B cell (primary cell): ENCODE measurements around the gene CHCHD5. TPM values are rescaled to one million over a fixed set of nuclear protein-coding genes. Genes with fewer than 3 reads are reported as not detected.

Source experiments
- ATAC-seq: fragments of 200-7000 bp; cut with Tn5 transposase; one replicate; pipeline ENCODE4 v1.10.0; 2021; ENCODE audit warnings: low read depth, mild to moderate bottlenecking, moderate number of reproducible peaks, moderate library complexity
- CTCF ChIA-PET: fragments of 350-600 bp; sonication (Branson Sonifier 250); formaldehyde crosslinking; loops from one replicate; lab custom pipeline; 2021; ENCODE audit warnings: antibody characterized with exemption, inconsistent platforms; lab: Charles Lee
- POLR2A ChIA-PET: fragments of 350-600 bp; sonication (Branson Sonifier 250); formaldehyde crosslinking; loops from one replicate; lab custom pipeline; 2021; ENCODE audit warnings: antibody characterized with exemption; lab: Charles Lee
- DNase-seq: peaks from one replicate; pipeline ENCODE4 v3.0.0; 2013
- H2AFZ ChIP-seq: 2 replicates; pipeline ENCODE4 v1.6.1; 2012; ENCODE audit warnings: mild to moderate bottlenecking, low read depth, low read length; ENCODE audit not compliant: insufficient read depth, poor library complexity, severe bottlenecking
- H3K27ac ChIP-seq, 2 donors: 1 replicate in 1 of 2; 2 replicates in 1 of 2; pipeline ENCODE4 v1.5.1; 2012 to 2013; ENCODE audit warnings: low read length in 2 of 2, mild to moderate bottlenecking in 2 of 2, moderate library complexity in 1 of 2
- H3K27me3 ChIP-seq, 4 experiments: fragments of 200-600 bp in 1 of 4; sonication (generic) in 1 of 4; replicated peaks in 1 of 4; 1 replicate in 2 of 4; 2 replicates in 2 of 4; pipeline versions ENCODE4 v1.6.1 to v1.7.0; 2013 to 2016; ENCODE audit warnings: low read length in 3 of 4, mild to moderate bottlenecking in 2 of 4, mixed read lengths in 1 of 4, moderate library complexity in 1 of 4; ENCODE audit not compliant: insufficient read depth in 4 of 4, control insufficient read depth in 3 of 4; ENCODE audit errors: control extremely low read depth in 1 of 4
- H3K36me3 ChIP-seq, 2 experiments: replicated peaks in 1 of 2; 1 replicate in 1 of 2; 2 replicates in 1 of 2; pipeline versions ENCODE4 v1.6.1 to v1.7.1; 2013; ENCODE audit warnings: low read length in 1 of 2; ENCODE audit not compliant: insufficient read depth in 2 of 2, control insufficient read depth in 1 of 2; ENCODE audit errors: control extremely low read depth in 1 of 2, extremely low read depth in 1 of 2
- H3K4me1 ChIP-seq, 2 donors: fragments of 200-600 bp in 1 of 2; sonication (generic) in 1 of 2; 1 replicate in 1 of 2; 2 replicates in 1 of 2; pipeline versions ENCODE4 v1.5.1 to v1.6.1; 2013 to 2017; ENCODE audit warnings: low read length in 2 of 2; ENCODE audit not compliant: control insufficient read depth in 2 of 2, insufficient read depth in 2 of 2
- H3K4me2 ChIP-seq: replicated peaks from 2 replicates; pipeline ENCODE3; 2012; ENCODE audit warnings: mild to moderate bottlenecking, low read depth, low read length; ENCODE audit not compliant: poor library complexity, severe bottlenecking
- H3K4me3 ChIP-seq, 5 experiments: fragments of 200-600 bp in 1 of 5; sonication (generic) in 1 of 5; 1 replicate in 3 of 5; 2 replicates in 2 of 5; pipeline versions ENCODE4 v1.5.1 to v1.7.0; 2011 to 2016; ENCODE audit warnings: low read length in 4 of 5, mild to moderate bottlenecking in 4 of 5, low read depth in 2 of 5, control low read depth in 1 of 5, moderate library complexity in 1 of 5; ENCODE audit not compliant: insufficient read depth in 1 of 5; ENCODE audit errors: control extremely low read depth in 1 of 5, extremely low read depth in 1 of 5
- H3K79me2 ChIP-seq: fragments of 200-600 bp; sonication (generic); one replicate; pipeline ENCODE4 v1.6.0; 2016; ENCODE audit warnings: low read length; ENCODE audit not compliant: control insufficient read depth, insufficient read depth
- H3K9ac ChIP-seq: fragments of 200-600 bp; sonication (generic); 2 replicates; pipeline ENCODE4 v1.6.1; 2017; ENCODE audit warnings: mild to moderate bottlenecking, low read length, moderate library complexity
- H3K9me3 ChIP-seq, 3 donors: one replicate each; pipeline versions ENCODE4 v1.6.1 to v1.7.1; 2013; ENCODE audit warnings: low read length in 2 of 3; ENCODE audit not compliant: control insufficient read depth in 2 of 3, insufficient read depth in 1 of 3; ENCODE audit errors: control extremely low read depth in 1 of 3
- H4K20me1 ChIP-seq: 2 replicates; pipeline ENCODE4 v1.6.0; 2012; ENCODE audit warnings: mild to moderate bottlenecking, low read length; ENCODE audit not compliant: insufficient read depth, control insufficient read depth, poor library complexity, severe bottlenecking
- H3K27ac Mint-ChIP-seq: one replicate; pipeline ENCODE4 v1.8.0; 2021; ENCODE audit warnings: mixed read lengths
- H3K27me3 Mint-ChIP-seq: one replicate; pipeline ENCODE4 v1.8.0; 2021; ENCODE audit warnings: mixed read lengths
- H3K4me1 Mint-ChIP-seq: one replicate; pipeline ENCODE4 v1.8.0; 2021; ENCODE audit warnings: mixed read lengths
- H3K4me3 Mint-ChIP-seq: one replicate; pipeline ENCODE4 v1.8.0; 2021; ENCODE audit warnings: mixed read lengths
- H3K9me3 Mint-ChIP-seq: one replicate; pipeline ENCODE4 v1.8.0; 2022; ENCODE audit warnings: mixed read lengths; ENCODE audit not compliant: insufficient read depth
- CTCF ChIP-seq: fragments of 200-600 bp; IDR thresholded peaks from one replicate; pipeline ENCODE4 v1.8.0; 2022; ENCODE audit warnings: antibody characterized with exemption, mild to moderate bottlenecking
- EZH2 ChIP-seq: IDR thresholded peaks from 2 replicates; pipeline ENCODE4 v1.6.1; 2012; ENCODE audit warnings: borderline replicate concordance, low read depth, mild to moderate bottlenecking, moderate library complexity, low read length; ENCODE audit not compliant: insufficient read depth, poor library complexity, severe bottlenecking
- WGBS: methylation state at CpG from one replicate; pipeline ENCODE4 v1.1.5; 2013; ENCODE audit warnings: missing lambda C conversion rate; ENCODE audit not compliant: insufficient coverage; 5-methylcytosine and 5-hydroxymethylcytosine counted together
- intact Hi-C: fragments of 100-400 bp; cut with micrococcal nuclease; formaldehyde crosslinking; loops from one replicate; pipeline ENCODE4 v1.10.0; 2022
- polyA plus RNA-seq: library from polyadenylated mRNA; depleted of rRNA; stranded (reverse); fragments of >200 nt; gene quantifications from 2 replicates; pipeline ENCODE4 v1.2.3, GENCODE V29; 2012
- total RNA-seq, 2 donors: library from RNA; stranded (reverse); fragments of 120-200 nt in 1 of 2; gene quantifications; 1 replicate in 1 of 2; 2 replicates in 1 of 2; pipeline versions ENCODE4 v1.2.3 to v1.2.4, GENCODE V29; 2013 to 2022

Gene CHCHD5
- total and polyA plus RNA-seq, 2 donors (not counting 1 experiment from before 2014, with no cell fraction given) = 19.9 to 34.5 TPM

- Histone ChIP-seq H2AFZ (no peak overlapping the region), H3K27me3 (no peaks in the 10 kb centered on the region), H3K27ac (no peak overlapping the region), H3K4me2 (no peak overlapping the region), H3K9ac (no peak overlapping the region), H3K4me3 (no peak overlapping the region), H3K36me3 (no peaks in the 10 kb centered on the region), H4K20me1 (no peaks in the 10 kb centered on the region), H3K4me1 (peaks cover 20 to 28% of the 10 kb centered on the region in 2 donors), H3K9me3 (peaks cover 0 to 12% (median 4%) of the 10 kb centered on the region in 3 donors), H3K79me2 (no peaks in the 10 kb centered on the region)
- Mint-ChIP-seq H3K4me1 (peaks cover 30% of the 10 kb centered on the region), H3K9me3 (no peaks in the 10 kb centered on the region), H3K27me3 (no peaks in the 10 kb centered on the region), H3K27ac (no peak overlapping the region), H3K4me3 (no peak overlapping the region)
- TF ChIP-seq CTCF (no peak), EZH2 (no peak)
- WGBS = 100% methylated on average over 4 of the region's 5 CpGs
- intact Hi-C loops = no loop called here
- ChIA-PET POLR2A (no interaction called here), CTCF (interaction anchor here (0.7 to 16.6 kb wide), 3 partner anchors 11 to 147 kb away, joined by 3 to 496 read pairs (median 4); partner anchors contain the start of gene NT5DC4)
- DNase-seq = no peak
- ATAC-seq = no peak
These were observed 49.3 kb downstream of the CHCHD5 start for GRCh38 chr2:112633708-112634107.

- CTCF ChIA-PET = interaction anchor here (1.4 to 16.6 kb wide), 3 partner anchors 10 to 95 kb away, joined by 3 to 496 read pairs (median 4); partner anchors contain the start of gene NT5DC4
- Histone ChIP-seq H3K9me3 (peaks cover 0 to 12% (median 4%) of the 10 kb centered on the region in 3 donors), H3K9ac (no peak overlapping the region), H3K79me2 (no peaks in the 10 kb centered on the region), H4K20me1 (no peaks in the 10 kb centered on the region), H3K4me2 (no peak overlapping the region), H3K4me1 (peaks cover 20 to 28% of the 10 kb centered on the region in 2 donors), H3K27me3 (no peaks in the 10 kb centered on the region), H2AFZ (no peak overlapping the region), H3K4me3 (no peak overlapping the region), H3K36me3 (no peaks in the 10 kb centered on the region), H3K27ac (no peak overlapping the region)
- TF ChIP-seq CTCF = no peak
- no peak for TF ChIP-seq EZH2
- POLR2A ChIA-PET = no interaction called here
- Mint-ChIP-seq H3K4me1 (peaks cover 30% of the 10 kb centered on the region), H3K27me3 (no peaks in the 10 kb centered on the region), H3K27ac (no peak overlapping the region), H3K9me3 (no peaks in the 10 kb centered on the region), H3K4me3 (no peak overlapping the region)
- no peak for ATAC-seq
- DNase-seq = no peak
- WGBS = 88% methylated on average over 12 of the region's 16 CpGs
- intact Hi-C loops = no loop called here
These were observed 49.9 kb downstream of the CHCHD5 start for GRCh38 chr2:112634153-112634873.
